ENCODE measurements around the gene ZNF121.

The ZNF121 gene

DNA sequence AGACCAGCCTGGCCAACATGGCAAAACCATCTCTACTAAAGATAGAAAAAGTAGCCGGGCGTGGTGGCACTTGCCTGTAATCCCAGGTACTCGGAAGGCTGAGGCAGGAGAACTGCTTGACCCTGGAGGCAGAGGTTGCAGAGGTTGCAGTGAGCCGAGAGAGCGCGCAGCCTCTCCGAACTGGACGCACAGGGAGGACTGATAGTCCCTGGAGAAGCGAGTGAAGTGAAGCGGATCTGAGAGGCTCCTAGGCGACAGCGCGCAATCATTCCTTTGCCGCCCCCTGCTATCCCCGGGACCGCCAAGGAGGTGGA, 36.5 kb upstream of the ZNF121 start:
- peak overlapping the region; percentile 89 for H3K27ac ChIP-seq
- TF ChIP-seq, protein P1, sequence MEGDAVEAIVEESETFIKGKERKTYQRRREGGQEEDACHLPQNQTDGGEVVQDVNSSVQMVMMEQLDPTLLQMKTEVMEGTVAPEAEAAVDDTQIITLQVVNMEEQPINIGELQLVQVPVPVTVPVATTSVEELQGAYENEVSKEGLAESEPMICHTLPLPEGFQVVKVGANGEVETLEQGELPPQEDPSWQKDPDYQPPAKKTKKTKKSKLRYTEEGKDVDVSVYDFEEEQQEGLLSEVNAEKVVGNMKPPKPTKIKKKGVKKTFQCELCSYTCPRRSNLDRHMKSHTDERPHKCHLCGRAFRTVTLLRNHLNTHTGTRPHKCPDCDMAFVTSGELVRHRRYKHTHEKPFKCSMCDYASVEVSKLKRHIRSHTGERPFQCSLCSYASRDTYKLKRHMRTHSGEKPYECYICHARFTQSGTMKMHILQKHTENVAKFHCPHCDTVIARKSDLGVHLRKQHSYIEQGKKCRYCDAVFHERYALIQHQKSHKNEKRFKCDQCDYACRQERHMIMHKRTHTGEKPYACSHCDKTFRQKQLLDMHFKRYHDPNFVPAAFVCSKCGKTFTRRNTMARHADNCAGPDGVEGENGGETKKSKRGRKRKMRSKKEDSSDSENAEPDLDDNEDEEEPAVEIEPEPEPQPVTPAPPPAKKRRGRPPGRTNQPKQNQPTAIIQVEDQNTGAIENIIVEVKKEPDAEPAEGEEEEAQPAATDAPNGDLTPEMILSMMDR (IDR thresholded peaks at IDR 0.05): no peak
- peak overlapping the region; percentile 93 for H2AFZ ChIP-seq
- peak overlapping the region; percentile 74 for H3K9ac ChIP-seq
- peak overlapping the region; percentile 98 for H3K4me3 ChIP-seq (ENCODE audit: low read depth, low read length)
- peaks cover 7% of the 10 kb centered on the region for H3K4me1 ChIP-seq
- peak overlapping the region; percentile 83 for H3K4me2 ChIP-seq (ENCODE audit: low read length)
- H3K36me3 ChIP-seq (ENCODE audit: control insufficient read depth, insufficient read depth, low read length): no peaks in the 10 kb centered on the region
- H3K9me3 ChIP-seq (ENCODE audit: control insufficient read depth, low read length): no peaks in the 10 kb centered on the region
- no peaks in the 10 kb centered on the region for H3K27me3 ChIP-seq (ENCODE audit: control insufficient read depth, insufficient read depth, low read length)
- H3K79me2 ChIP-seq: peaks cover 2% of the 10 kb centered on the region

DNA sequence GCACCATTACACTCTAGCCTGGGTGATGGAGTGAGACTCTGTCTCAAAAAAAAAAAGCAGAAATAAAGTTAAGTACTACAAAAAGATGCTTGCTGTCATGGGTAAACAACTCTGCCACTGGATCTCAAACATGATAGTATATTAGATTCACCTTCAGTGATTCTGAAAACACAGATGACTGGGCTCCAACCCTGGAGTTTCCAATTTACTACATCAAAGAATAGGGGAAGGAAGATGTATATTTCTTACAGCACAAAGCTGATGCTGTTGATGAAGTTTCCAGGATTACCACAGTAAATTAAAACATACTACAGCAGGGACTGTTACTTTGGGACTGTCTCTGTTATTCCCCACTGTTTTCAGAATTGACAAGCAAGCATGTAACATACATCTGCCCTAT, 31.5 kb upstream of the ZNF121 start:
- Histone ChIP-seq H3K36me3 (ENCODE audit: control insufficient read depth, insufficient read depth, low read length) (no peaks in the 10 kb centered on the region), H3K9ac (no peak overlapping the region), H3K4me2 (ENCODE audit: low read length) (no peak overlapping the region), H3K9me3 (ENCODE audit: control insufficient read depth, low read length) (no peaks in the 10 kb centered on the region), H3K27ac (no peak overlapping the region), H3K4me1 (peaks cover 4% of the 10 kb centered on the region), H3K79me2 (peaks cover 2% of the 10 kb centered on the region), H3K27me3 (ENCODE audit: control insufficient read depth, insufficient read depth, low read length) (no peaks in the 10 kb centered on the region), H2AFZ (no peak overlapping the region), H3K4me3 (ENCODE audit: low read depth, low read length) (no peak overlapping the region)
- TF ChIP-seq, protein P1 (IDR thresholded peaks at IDR 0.05): no peak

DNA sequence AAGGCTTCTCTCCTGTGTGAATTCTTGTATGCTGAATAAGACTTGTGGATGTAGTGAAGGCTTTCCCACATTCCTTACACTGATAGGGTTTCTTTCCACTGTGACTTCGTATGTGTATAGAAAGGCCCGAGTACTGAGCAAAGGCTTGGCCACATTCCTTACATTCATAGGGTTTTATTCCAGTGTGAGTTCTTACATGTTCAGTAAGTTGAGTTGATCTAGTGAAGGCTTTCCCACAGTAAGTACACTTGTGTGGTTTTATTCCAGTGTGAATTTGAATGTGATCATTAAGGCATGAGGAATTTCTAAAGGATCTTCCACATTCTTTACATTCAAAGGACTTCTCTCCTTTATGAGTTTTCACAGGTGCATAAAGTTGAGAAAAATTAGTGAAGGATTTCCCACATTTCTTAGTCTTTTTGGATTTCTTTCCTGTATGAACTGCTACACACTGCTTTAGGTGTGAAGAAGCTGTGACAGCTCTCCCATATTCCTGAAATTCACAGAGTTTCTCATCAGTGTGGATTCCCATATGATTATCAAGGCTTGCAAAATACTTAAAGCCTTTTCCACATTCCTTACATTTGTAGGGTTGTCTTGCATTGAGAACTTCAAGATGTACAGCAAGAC, 26.3 kb upstream of the ZNF121 start:
- no peaks in the 10 kb centered on the region for H3K36me3 ChIP-seq (ENCODE audit: control insufficient read depth, insufficient read depth, low read length)
- no peak overlapping the region for H2AFZ ChIP-seq
- no peak overlapping the region for H3K4me2 ChIP-seq (ENCODE audit: low read length)
- no peak overlapping the region for H3K27ac ChIP-seq
- no peak overlapping the region for H3K9ac ChIP-seq
- H3K9me3 ChIP-seq (ENCODE audit: control insufficient read depth, low read length): no peaks in the 10 kb centered on the region
- H3K4me3 ChIP-seq (ENCODE audit: low read depth, low read length): no peak overlapping the region
- no peaks in the 10 kb centered on the region for H3K27me3 ChIP-seq (ENCODE audit: control insufficient read depth, insufficient read depth, low read length)
- TF ChIP-seq, protein P1 (IDR thresholded peaks at IDR 0.05): no peak
- H3K79me2 ChIP-seq: no peaks in the 10 kb centered on the region
- H3K4me1 ChIP-seq: no peaks in the 10 kb centered on the region

DNA sequence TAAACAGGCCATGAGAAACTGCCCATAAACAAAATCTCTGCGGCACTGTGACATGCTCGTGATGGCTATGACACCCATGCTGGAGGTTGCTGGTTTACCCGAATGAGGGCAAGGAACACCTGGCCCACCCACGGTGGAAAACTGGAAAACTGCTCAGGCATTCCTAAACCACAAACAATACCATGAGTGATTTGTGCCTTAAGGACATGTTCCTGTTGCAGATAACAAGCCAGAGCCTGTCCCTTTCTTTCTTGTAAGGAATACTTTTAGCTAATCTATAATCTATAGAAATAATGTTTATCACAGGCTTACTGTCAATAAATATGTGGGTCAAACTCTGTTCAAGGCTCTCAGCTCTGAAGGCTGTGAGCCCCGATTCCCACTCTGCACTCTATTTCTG, 24.6 kb upstream of the ZNF121 start:
- no peak overlapping the region for H2AFZ ChIP-seq
- H3K4me1 ChIP-seq: no peaks in the 10 kb centered on the region
- no peak overlapping the region for H3K4me3 ChIP-seq (ENCODE audit: low read depth, low read length)
- H3K9ac ChIP-seq: no peak overlapping the region
- H3K4me2 ChIP-seq (ENCODE audit: low read length): no peak overlapping the region
- no peaks in the 10 kb centered on the region for H3K79me2 ChIP-seq
- H3K27me3 ChIP-seq (ENCODE audit: control insufficient read depth, insufficient read depth, low read length): no peaks in the 10 kb centered on the region
- TF ChIP-seq, protein P1 (IDR thresholded peaks at IDR 0.05): no peak
- H3K9me3 ChIP-seq (ENCODE audit: control insufficient read depth, low read length): no peaks in the 10 kb centered on the region
- H3K27ac ChIP-seq: no peak overlapping the region
- no peaks in the 10 kb centered on the region for H3K36me3 ChIP-seq (ENCODE audit: control insufficient read depth, insufficient read depth, low read length)

DNA sequence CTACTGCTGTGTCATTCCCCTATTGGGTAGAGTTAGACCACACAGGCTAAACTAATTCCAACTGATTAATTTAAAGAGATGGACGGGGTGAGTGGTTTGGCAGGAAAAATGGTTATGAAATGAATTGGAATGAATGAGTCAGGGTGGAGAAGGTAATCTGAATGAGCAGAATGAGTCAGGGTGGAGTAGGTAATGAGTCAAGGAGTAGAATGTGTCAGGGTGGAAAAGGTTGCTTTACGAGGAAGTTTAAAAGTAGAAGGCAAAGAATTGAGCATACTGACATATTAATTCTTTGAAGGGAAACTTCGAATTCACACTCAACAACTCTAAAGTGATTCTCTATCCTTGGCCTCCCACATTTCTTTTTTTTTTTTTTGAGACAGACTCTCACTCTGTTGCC, 12.7 kb upstream of the ZNF121 start:
- Histone ChIP-seq H3K27me3 (ENCODE audit: control insufficient read depth, insufficient read depth, low read length) (no peaks in the 10 kb centered on the region), H2AFZ (no peak overlapping the region), H3K27ac (no peak overlapping the region), H3K9ac (no peak overlapping the region), H3K36me3 (ENCODE audit: control insufficient read depth, insufficient read depth, low read length) (no peaks in the 10 kb centered on the region), H3K4me3 (ENCODE audit: low read depth, low read length) (no peak overlapping the region), H3K4me2 (ENCODE audit: low read length) (no peak overlapping the region), H3K79me2 (no peaks in the 10 kb centered on the region), H3K9me3 (ENCODE audit: control insufficient read depth, low read length) (no peaks in the 10 kb centered on the region), H3K4me1 (no peaks in the 10 kb centered on the region)
- TF ChIP-seq, protein P1 (IDR thresholded peaks at IDR 0.05): no peak
